Panc1 (cell line): ENCODE results near the gene IFT80. TPM values are rescaled to one million over a fixed set of nuclear protein-coding genes. Genes with fewer than 3 reads are reported as not detected.

Source experiments
- ATAC-seq: fragments of 200-7000 bp; cut with Tn5 transposase; 2 replicates; pipeline ENCODE4 v1.9.1; 2020; ENCODE audit warnings: mild to moderate bottlenecking, moderate library complexity
- BruUV-seq: library from RNA; stranded (reverse); fragments of 400-500 nt; replicated peaks from 2 replicates; lab custom pipeline; 2021; lab: Mats Ljungman, UMichigan
- CTCF ChIA-PET: fragments of 300-600 bp; sonication (Branson Sonifier 250); formaldehyde crosslinking; loops from one replicate; lab custom pipeline; 2022; ENCODE audit warnings: antibody characterized with exemption; lab: Charles Lee
- POLR2A ChIA-PET: fragments of 300-600 bp; sonication (Branson Sonifier 250); formaldehyde crosslinking; loops from one replicate; lab custom pipeline; 2022; ENCODE audit warnings: antibody characterized with exemption; lab: Charles Lee
- DNase-seq: peaks from one replicate; pipeline ENCODE4 v3.0.0-alpha.2; 2010; ENCODE audit warnings: low read depth, low spot score
- H3K27ac ChIP-seq: 2 replicates; pipeline ENCODE4 v1.5.1; 2011; ENCODE audit warnings: mild to moderate bottlenecking, low read length, inconsistent platforms
- H3K27me3 ChIP-seq: fragments of 200-500 bp; sonication (Bioruptor generic); 2 replicates; pipeline ENCODE4 v1.6.0; 2014; ENCODE audit warnings: low read length, inconsistent platforms; ENCODE audit not compliant: control insufficient read depth, insufficient read depth
- H3K36me3 ChIP-seq: fragments of 200-500 bp; sonication (Bioruptor generic); 2 replicates; pipeline ENCODE4 v1.5.1; 2014; ENCODE audit warnings: inconsistent platforms, mild to moderate bottlenecking, low read length, moderate library complexity; ENCODE audit not compliant: control insufficient read depth, insufficient read depth
- H3K4me1 ChIP-seq: 2 replicates; pipeline ENCODE4 v1.5.1; 2011; ENCODE audit warnings: inconsistent platforms, mild to moderate bottlenecking, low read length, moderate library complexity; ENCODE audit not compliant: control insufficient read depth, insufficient read depth
- H3K4me3 ChIP-seq, 2 experiments: 2 replicates each; pipeline ENCODE4 v1.5.1; 2011 to 2012; ENCODE audit warnings: low read depth in 2 of 2, low read length in 2 of 2, mild to moderate bottlenecking in 2 of 2, inconsistent platforms in 1 of 2, moderate library complexity in 1 of 2
- H3K9me3 ChIP-seq: fragments of 200-500 bp; sonication (Bioruptor generic); 2 replicates; pipeline ENCODE4 v1.5.1; 2014; ENCODE audit warnings: low read depth, mild to moderate bottlenecking, inconsistent platforms, low read length, moderate library complexity; ENCODE audit not compliant: control insufficient read depth, insufficient read depth
- POLR2AphosphoS5 ChIP-seq: IDR thresholded peaks from 2 replicates; pipeline ENCODE4 v1.6.1; 2012; ENCODE audit warnings: mild to moderate bottlenecking, low read depth, low read length, moderate library complexity
- SIN3A ChIP-seq: IDR thresholded peaks from 2 replicates; pipeline ENCODE4 v1.6.1; 2012; ENCODE audit warnings: low read depth, mild to moderate bottlenecking, low read length, moderate library complexity, borderline replicate concordance; ENCODE audit not compliant: insufficient read depth
- TCF7L2 ChIP-seq: IDR thresholded peaks from 2 replicates; pipeline ENCODE4 v1.6.1; 2011; ENCODE audit warnings: mild to moderate bottlenecking, low read depth, low read length, inconsistent platforms
- in situ Hi-C: cut with HindIII; loops from 2 replicates; pipeline ENCODE4 v1.10.0; 2016; ENCODE audit warnings: low sequenced_read_pairs, low pct_unique_long_range_greater_than_20kb
- intact Hi-C: fragments of 100-400 bp; cut with micrococcal nuclease; formaldehyde crosslinking; loops from one replicate; pipeline ENCODE4 v1.10.0; 2022; ENCODE audit not compliant: unreplicated experiment
- total RNA-seq: library from RNA; stranded (reverse); gene quantifications from one replicate; pipeline ENCODE4 v1.2.1, GENCODE V29; 2021; ENCODE audit not compliant: unreplicated experiment
- TF ChIP-seq, protein P1 (sequence below): fragments of 450-650 bp; IDR thresholded peaks from 2 replicates; pipeline ENCODE4 v1.5.1; 2017; ENCODE audit warnings: mild to moderate bottlenecking
- TF ChIP-seq, protein P2 (sequence below), 2 experiments: IDR thresholded peaks; 2 replicates each; pipeline ENCODE4 v1.6.1; 2011 to 2012; ENCODE audit warnings: low read depth in 2 of 2, control low read depth in 1 of 2, low read length in 1 of 2, mild to moderate bottlenecking in 1 of 2, moderate library complexity in 1 of 2; ENCODE audit not compliant: insufficient read depth in 1 of 2

IFT80 gene
- total RNA-seq, 1 experiment from 2014 or later = 35.1 TPM

DNA sequence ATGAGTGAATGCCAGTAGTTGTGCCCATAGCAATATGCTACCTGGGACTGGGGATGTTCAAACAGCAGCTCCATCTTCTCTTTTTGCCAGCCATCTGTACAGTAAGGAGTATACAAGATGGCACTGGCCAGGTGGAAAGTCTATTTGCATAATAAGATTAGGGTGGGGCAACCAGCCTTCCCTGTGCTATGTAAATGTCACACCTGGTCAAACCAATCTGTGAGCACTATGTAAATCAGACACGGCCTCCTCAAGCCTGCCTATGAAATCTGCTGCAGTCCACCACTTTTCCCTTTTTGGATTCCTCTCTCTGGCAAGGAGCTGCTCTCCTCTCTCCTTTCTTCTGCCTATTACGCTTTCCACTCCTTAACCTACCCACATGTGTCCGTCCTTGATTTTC is 120.8 kb downstream of the IFT80 start:
- DNase-seq (no peak), ATAC-seq (no peak)
- BruUV-seq = no TSS peak
- Histone ChIP-seq H3K27me3 (no peaks in the 10 kb centered on the region), H3K27ac (no peak overlapping the region), H3K4me3 (no peak overlapping the region), H3K4me1 (no peaks in the 10 kb centered on the region), H3K36me3 (no peaks in the 10 kb centered on the region; the same call in 1 of the 2 replicates), H3K9me3 (no peaks in the 10 kb centered on the region)
- intact Hi-C loops (no loop called here), in situ Hi-C loops (no loop called here)
- CTCF ChIA-PET = no interaction called here
- POLR2A ChIA-PET = no interaction called here
- TF ChIP-seq POLR2AphosphoS5 = no peak
- TF ChIP-seq, protein P1, sequence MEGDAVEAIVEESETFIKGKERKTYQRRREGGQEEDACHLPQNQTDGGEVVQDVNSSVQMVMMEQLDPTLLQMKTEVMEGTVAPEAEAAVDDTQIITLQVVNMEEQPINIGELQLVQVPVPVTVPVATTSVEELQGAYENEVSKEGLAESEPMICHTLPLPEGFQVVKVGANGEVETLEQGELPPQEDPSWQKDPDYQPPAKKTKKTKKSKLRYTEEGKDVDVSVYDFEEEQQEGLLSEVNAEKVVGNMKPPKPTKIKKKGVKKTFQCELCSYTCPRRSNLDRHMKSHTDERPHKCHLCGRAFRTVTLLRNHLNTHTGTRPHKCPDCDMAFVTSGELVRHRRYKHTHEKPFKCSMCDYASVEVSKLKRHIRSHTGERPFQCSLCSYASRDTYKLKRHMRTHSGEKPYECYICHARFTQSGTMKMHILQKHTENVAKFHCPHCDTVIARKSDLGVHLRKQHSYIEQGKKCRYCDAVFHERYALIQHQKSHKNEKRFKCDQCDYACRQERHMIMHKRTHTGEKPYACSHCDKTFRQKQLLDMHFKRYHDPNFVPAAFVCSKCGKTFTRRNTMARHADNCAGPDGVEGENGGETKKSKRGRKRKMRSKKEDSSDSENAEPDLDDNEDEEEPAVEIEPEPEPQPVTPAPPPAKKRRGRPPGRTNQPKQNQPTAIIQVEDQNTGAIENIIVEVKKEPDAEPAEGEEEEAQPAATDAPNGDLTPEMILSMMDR = no peak
- no peak for TF ChIP-seq SIN3A
- TF ChIP-seq, protein P2, sequence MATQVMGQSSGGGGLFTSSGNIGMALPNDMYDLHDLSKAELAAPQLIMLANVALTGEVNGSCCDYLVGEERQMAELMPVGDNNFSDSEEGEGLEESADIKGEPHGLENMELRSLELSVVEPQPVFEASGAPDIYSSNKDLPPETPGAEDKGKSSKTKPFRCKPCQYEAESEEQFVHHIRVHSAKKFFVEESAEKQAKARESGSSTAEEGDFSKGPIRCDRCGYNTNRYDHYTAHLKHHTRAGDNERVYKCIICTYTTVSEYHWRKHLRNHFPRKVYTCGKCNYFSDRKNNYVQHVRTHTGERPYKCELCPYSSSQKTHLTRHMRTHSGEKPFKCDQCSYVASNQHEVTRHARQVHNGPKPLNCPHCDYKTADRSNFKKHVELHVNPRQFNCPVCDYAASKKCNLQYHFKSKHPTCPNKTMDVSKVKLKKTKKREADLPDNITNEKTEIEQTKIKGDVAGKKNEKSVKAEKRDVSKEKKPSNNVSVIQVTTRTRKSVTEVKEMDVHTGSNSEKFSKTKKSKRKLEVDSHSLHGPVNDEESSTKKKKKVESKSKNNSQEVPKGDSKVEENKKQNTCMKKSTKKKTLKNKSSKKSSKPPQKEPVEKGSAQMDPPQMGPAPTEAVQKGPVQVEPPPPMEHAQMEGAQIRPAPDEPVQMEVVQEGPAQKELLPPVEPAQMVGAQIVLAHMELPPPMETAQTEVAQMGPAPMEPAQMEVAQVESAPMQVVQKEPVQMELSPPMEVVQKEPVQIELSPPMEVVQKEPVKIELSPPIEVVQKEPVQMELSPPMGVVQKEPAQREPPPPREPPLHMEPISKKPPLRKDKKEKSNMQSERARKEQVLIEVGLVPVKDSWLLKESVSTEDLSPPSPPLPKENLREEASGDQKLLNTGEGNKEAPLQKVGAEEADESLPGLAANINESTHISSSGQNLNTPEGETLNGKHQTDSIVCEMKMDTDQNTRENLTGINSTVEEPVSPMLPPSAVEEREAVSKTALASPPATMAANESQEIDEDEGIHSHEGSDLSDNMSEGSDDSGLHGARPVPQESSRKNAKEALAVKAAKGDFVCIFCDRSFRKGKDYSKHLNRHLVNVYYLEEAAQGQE (IDR thresholded peaks at IDR 0.05; ENCODE audit: insufficient read depth in 1 of 2, low read depth in 2 of 2, low read length in 1 of 2) = no peak
- no peak for TF ChIP-seq TCF7L2

DNA sequence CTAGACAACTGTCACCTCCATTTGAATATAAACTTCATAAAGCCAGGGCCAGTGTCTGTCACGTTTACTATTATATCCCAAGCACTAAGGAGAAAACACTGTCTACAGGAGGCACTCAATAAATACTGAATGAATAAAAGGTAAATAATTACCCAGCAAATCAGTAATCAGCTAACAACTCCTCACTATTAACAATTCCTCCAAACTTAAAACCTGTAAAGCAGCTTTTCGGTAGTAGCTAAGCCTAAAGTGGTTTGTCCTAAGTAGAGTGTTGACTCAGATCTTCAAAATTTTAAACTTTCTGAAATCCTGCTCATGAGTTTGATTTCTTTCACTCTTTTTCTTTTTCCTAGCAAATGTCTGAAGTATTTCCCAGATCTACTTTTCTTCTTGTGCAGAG is 133.9 kb downstream of the IFT80 start:
- no peak overlapping the region for H3K4me3 ChIP-seq
- intact Hi-C loops (no loop called here), in situ Hi-C loops (no loop called here)
- no peaks in the 10 kb centered on the region for H3K9me3 ChIP-seq
- no peaks in the 10 kb centered on the region for H3K4me1 ChIP-seq
- no peaks in the 10 kb centered on the region for H3K27me3 ChIP-seq
- CTCF ChIA-PET = no interaction called here
- no peaks in the 10 kb centered on the region for H3K36me3 ChIP-seq
- TF ChIP-seq POLR2AphosphoS5 (no peak), SIN3A (no peak), TCF7L2 (no peak)
- TF ChIP-seq, protein P1 = no peak
- TF ChIP-seq, protein P2 (IDR thresholded peaks at IDR 0.05; ENCODE audit: insufficient read depth in 1 of 2, low read depth in 2 of 2, low read length in 1 of 2) = no peak
- no peak overlapping the region for H3K27ac ChIP-seq
- POLR2A ChIA-PET = no interaction called here
- no peak for DNase-seq
- ATAC-seq = no peak
- BruUV-seq = no TSS peak
